ACC112 (cell line): Measurements from ENCODE around the gene ATPAF2.

Experiments
- H2AFZ ChIP-seq: fragments of 200-600 bp; sonication (generic); one replicate; pipeline ENCODE4 v1.6.0; 2017; ENCODE audit warnings: antibody characterized with exemption, low read length; ENCODE audit not compliant: unreplicated experiment
- H3K27ac ChIP-seq: fragments of 200-600 bp; sonication (generic); 2 replicates; pipeline ENCODE4 v1.5.1; 2014; ENCODE audit warnings: low read depth, mild to moderate bottlenecking, antibody characterized with exemption, low read length, moderate library complexity
- H3K27me3 ChIP-seq: fragments of 200-600 bp; sonication (generic); 2 replicates; pipeline ENCODE4 v1.6.1; 2014; ENCODE audit warnings: mild to moderate bottlenecking, antibody characterized with exemption, low read length, moderate library complexity, mixed read lengths; ENCODE audit not compliant: insufficient read depth
- H3K36me3 ChIP-seq: fragments of 200-600 bp; sonication (generic); 2 replicates; pipeline ENCODE4 v1.6.1; 2016; ENCODE audit warnings: mild to moderate bottlenecking, antibody characterized with exemption, low read length, moderate library complexity, mixed read lengths; ENCODE audit not compliant: insufficient read depth
- H3K4me1 ChIP-seq: fragments of 200-600 bp; sonication (generic); one replicate; pipeline ENCODE4 v1.6.1; 2016; ENCODE audit warnings: low read length, mixed read lengths; ENCODE audit not compliant: insufficient read depth, unreplicated experiment, control insufficient read depth
- H3K4me3 ChIP-seq: fragments of 200-600 bp; sonication (generic); 2 replicates; pipeline ENCODE4 v1.5.1; 2014; ENCODE audit warnings: mild to moderate bottlenecking, low read depth, low read length
- H3K79me2 ChIP-seq: fragments of 200-600 bp; sonication (generic); one replicate; pipeline ENCODE4 v1.6.0; 2016; ENCODE audit warnings: low read length; ENCODE audit not compliant: control insufficient read depth, unreplicated experiment, insufficient read depth

The ATPAF2 gene

DNA sequence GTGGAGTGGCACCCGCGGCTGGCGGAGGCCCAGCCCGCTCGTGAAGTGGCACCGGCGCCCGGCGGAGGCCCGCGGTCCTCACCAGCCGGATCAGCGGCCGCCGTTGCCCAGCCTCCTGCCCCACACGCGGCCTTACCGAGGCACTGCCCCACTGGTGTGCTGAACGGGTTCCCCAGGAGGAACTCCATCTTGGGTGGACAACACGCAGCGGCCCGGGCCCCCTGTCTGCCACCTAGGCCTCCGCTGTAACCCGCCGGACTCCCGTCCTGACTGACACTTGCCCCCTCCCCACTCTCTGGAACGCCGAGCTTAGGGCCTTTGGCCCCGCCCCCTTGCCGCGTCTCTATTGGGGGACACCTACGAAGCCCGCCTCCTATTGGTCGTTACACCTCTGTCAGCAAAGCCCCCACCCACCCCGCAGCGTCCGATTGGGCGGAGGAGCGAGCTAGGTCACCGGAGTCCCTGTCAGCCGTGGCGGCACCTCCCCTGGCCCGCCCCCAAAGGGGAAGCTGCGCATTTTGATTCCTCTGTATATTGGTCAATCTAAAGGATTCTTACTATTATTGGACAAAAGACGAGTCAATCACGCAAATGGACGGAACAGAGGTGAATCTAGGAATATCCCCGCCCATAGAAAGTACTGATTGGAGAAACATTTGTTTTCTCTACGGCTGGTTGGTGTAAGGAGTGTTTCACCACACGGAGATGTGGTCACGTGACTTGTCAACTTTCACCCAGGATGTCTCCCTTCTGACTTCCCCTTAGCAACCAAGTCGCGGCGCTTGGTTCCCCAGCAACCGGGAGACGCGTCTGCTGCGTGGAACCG lies 66.6 kb downstream of the ATPAF2 start, which contains the start of the genes DRC3 and TOM1L2:
Gene DRC3, plus strand, starts transcription at position 737 of the 826 bp plus-strand sequence. CDS start 4,737 bp downstream, outside the sequence.
Gene TOM1L2, minus strand, starts transcription at position 275 of the 826 bp plus-strand sequence. Its CDS starts 87 bp downstream, at position 188.
- Histone ChIP-seq H3K27me3 (no peaks in the 10 kb centered on the region), H2AFZ (no peak within 1 kb of the TSS)

GRCh38 chr17:17971431-17972125 lies 67.4 kb downstream of the ATPAF2 start:
- H3K4me1 ChIP-seq: peaks cover 16% of the 10 kb centered on the region
- H3K79me2 ChIP-seq: peaks cover 47% of the 10 kb centered on the region
- H3K27ac ChIP-seq: peak overlapping the region; percentile 44; the same call in 1 of the 2 replicates
- no peak overlapping the region for H2AFZ ChIP-seq
- no peaks in the 10 kb centered on the region for H3K36me3 ChIP-seq
- H3K27me3 ChIP-seq: no peaks in the 10 kb centered on the region
- peak overlapping the region; percentile 81 for H3K4me3 ChIP-seq

More for the DNA sequence above, 66.6 kb downstream of the ATPAF2 start, which contains the start of the genes DRC3 and TOM1L2:
- Histone ChIP-seq H3K27ac (peak within 1 kb of the TSS; percentile 57), H3K79me2 (peaks cover 41% of the 10 kb centered on the region), H3K36me3 (no peaks in the 10 kb centered on the region), H3K4me1 (peaks cover 12% of the 10 kb centered on the region), H3K4me3 (peak within 1 kb of the TSS; percentile 81)

DNA sequence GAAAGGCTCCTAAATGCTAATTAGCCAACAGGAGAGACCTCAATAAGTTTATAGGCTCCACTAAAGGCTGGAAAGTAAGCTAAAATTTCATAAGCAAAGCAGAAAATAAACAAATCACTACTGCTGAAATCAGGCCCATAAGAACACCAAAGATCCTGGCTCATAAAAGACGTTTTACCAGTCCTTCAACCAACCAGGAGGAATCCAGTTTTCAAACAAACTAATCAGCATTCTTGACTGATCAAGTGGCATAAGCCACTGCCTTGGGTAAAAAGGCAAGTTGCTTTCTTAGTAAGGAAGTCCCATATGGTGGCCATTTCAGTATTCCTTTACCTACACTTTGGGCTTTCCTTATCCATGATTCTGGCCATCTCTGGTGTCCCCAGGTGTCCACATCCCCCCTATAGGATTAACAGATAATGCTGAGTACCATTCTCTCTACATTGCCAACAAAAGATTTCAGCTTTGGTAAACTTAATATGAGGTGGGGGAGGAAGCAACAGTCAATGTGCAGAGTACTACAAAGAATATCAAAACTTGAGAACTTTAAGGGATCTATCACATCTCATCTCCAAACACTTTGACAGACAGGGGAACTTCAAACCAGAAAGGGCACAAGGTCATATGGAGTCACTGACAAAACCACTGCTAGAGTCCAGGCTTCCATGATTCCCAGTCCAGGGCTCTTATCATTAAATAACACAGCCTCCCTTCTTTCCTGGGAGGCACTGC lies 68.1 kb downstream of the ATPAF2 start:
- no peak overlapping the region for H2AFZ ChIP-seq
- H3K27ac ChIP-seq: no peak overlapping the region
- H3K36me3 ChIP-seq: no peaks in the 10 kb centered on the region
- peaks cover 16% of the 10 kb centered on the region for H3K4me1 ChIP-seq
- H3K27me3 ChIP-seq: no peaks in the 10 kb centered on the region
- peak overlapping the region; percentile 81 for H3K4me3 ChIP-seq
- H3K79me2 ChIP-seq: peaks cover 54% of the 10 kb centered on the region
